Activated naive CD8-positive, alpha-beta T cell treated with anti-CD3 and anti-CD28 coated beads, Interleukin-2, amount 10 ng/mL, durations not matched to agents 7 days and 5 days (primary cell): Measurements from ENCODE around the gene PRKACG. TPM values are rescaled to one million over a fixed set of nuclear protein-coding genes. Genes with fewer than 3 reads are reported as not detected.
A peak's percentile ranks its signal among the peaks of the same experiment; 100 is the strongest.

Experiments used
- ATAC-seq: fragments of 150-1000 bp; cut with Tn5 transposase; one replicate; pipeline ENCODE4 v1.10.0; 2021; ENCODE audit warnings: low read depth, moderate library complexity
- POLR2A ChIA-PET: fragments of 350-600 bp; sonication (Branson Sonifier 250); formaldehyde crosslinking; loops from one replicate; lab custom pipeline; 2021; ENCODE audit warnings: antibody characterized with exemption; lab: Charles Lee
- DNase-seq: peaks from one replicate; pipeline ENCODE4 v3.0.0; 2021
- H3K27ac Mint-ChIP-seq: one replicate; pipeline ENCODE4 v1.8.0; 2022; ENCODE audit warnings: mild to moderate bottlenecking, mixed read lengths
- H3K27me3 Mint-ChIP-seq: one replicate; pipeline ENCODE4 v1.8.0; 2022; ENCODE audit warnings: mild to moderate bottlenecking, moderate library complexity, mixed read lengths
- H3K36me3 Mint-ChIP-seq: one replicate; pipeline ENCODE4 v1.8.0; 2021; ENCODE audit warnings: mild to moderate bottlenecking, mixed read lengths
- H3K4me1 Mint-ChIP-seq: one replicate; pipeline ENCODE4 v1.8.0; 2021; ENCODE audit warnings: mixed read lengths
- H3K4me3 Mint-ChIP-seq: one replicate; pipeline ENCODE4 v1.8.0; 2022; ENCODE audit warnings: mild to moderate bottlenecking, moderate library complexity, mixed read lengths
- H3K9me3 Mint-ChIP-seq: one replicate; pipeline ENCODE4 v1.8.0; 2021; ENCODE audit warnings: mixed read lengths
- total RNA-seq, 2 experiments: library from RNA; stranded (reverse); gene quantifications; one replicate each; pipeline ENCODE4 v1.2.3, GENCODE V29; 2021

The PRKACG gene
- total RNA-seq, 2 experiments from 2014 or later, result not detected

DNA sequence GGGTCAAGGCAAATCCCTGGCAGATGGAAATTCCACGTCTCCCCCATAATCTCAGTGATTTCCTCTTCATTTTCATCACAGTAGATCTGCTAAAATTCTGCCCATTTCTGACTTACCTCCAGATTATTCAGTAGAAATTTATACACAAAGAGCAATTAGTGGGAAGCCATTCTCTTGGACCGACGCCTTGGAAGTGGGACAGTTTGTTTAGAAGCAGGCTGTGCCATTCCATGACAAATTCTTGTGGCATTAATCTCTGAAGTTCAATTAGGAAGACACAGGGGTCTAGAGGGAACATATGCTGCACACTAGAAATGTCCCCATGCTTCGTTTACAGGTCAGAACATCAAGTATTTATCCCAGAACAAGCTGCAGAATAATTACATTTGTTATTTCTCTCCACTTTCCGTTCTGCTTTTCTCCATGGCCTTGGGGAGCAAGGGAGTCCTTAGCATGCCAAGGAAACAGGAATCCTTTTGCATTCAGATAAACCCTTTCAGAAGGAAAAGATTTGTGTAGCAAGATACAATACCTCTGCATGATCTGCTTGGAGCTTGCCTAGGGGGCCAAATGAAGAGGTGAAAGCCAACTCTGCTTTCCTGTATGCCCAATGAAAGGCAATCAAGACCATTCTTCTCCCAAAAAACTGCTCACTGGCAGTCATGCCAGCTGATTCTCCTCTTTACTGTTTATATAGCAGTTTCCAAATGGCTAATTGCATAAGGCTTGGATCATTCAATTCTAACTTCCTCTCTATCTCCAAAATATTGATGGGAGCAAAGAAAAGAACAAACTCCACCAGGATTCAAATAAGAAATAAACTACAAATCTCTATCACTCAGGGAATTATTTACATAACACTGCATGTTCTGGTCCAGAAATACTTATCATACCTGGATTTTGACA lies 2.5 kb upstream of the PRKACG start:
- Mint-ChIP-seq H3K36me3 (no peaks in the 10 kb centered on the region), H3K4me3 (no peak overlapping the region), H3K4me1 (peaks cover 23% of the 10 kb centered on the region), H3K27ac (no peak overlapping the region), H3K27me3 (peaks cover 51% of the 10 kb centered on the region), H3K9me3 (no peaks in the 10 kb centered on the region)
- ATAC-seq, result no peak
- no peak for DNase-seq
- POLR2A ChIA-PET, result no interaction called here

DNA sequence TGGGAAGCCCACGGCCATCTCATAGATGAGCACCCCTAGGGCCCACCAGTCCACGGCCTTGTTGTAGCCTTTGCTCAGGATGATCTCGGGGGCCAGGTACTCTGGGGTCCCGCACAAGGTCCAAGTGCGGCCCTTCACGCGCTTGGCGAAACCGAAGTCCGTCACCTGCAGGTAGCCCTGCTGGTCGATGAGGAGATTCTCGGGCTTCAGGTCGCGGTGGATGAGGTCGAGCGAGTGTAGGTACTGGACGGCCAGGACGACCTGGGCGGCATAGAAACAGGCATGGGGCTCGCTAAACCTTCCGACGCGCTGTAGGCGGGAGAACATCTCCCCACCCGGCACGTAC lies 558 bp downstream of the PRKACG start:
- no peak overlapping the region for H3K4me3 Mint-ChIP-seq
- H3K27me3 Mint-ChIP-seq, result peaks cover 66% of the 10 kb centered on the region
- H3K27ac Mint-ChIP-seq, result no peak overlapping the region
- no peaks in the 10 kb centered on the region for H3K9me3 Mint-ChIP-seq
- DNase-seq, result no peak
- POLR2A ChIA-PET, result no interaction called here
- H3K4me1 Mint-ChIP-seq, result peaks cover 9% of the 10 kb centered on the region
- no peaks in the 10 kb centered on the region for H3K36me3 Mint-ChIP-seq
- ATAC-seq, result peak; percentile 14

DNA sequence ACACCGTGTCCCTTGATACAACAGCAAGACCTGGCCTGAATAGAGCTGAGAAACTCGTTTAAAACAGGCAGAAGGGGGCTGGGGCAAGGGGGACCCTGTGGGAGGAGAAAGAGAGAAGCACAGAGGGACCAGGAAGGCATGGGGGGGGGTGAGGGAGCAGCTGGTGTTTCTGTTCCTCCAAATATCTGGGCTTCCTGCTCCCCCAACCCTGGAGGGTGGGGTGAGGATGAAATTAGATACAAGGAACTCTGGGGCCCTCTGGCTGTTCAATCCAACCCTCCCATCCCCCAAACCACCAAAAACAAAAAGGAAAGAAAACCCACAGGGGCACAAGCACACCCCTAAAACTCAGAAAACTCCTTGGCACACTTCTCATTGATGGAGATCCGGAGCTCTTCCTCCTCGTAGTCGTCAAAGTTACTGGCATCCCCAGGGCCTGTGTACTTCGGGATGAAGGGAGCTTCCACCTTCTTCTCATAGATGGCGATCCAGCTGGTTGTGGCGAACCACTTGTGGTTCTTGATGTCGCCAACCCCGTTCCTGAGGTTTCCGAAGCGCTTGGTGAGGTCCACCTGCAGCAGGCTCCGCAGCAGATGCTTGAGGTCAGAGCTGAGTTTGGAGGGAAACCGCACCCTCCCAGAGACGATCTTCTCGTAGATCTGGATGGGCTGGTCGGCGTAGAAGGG lies 1.1 kb downstream of the PRKACG start:
- POLR2A ChIA-PET, result no interaction called here
- peaks cover 64% of the 10 kb centered on the region for H3K27me3 Mint-ChIP-seq
- ATAC-seq, result peak; percentile 18
- H3K27ac Mint-ChIP-seq, result no peak overlapping the region
- H3K9me3 Mint-ChIP-seq, result no peaks in the 10 kb centered on the region
- peaks cover 9% of the 10 kb centered on the region for H3K4me1 Mint-ChIP-seq
- peak; percentile 38 for DNase-seq
- H3K4me3 Mint-ChIP-seq, result peak overlapping the region; percentile 20
- H3K36me3 Mint-ChIP-seq, result no peaks in the 10 kb centered on the region

DNA sequence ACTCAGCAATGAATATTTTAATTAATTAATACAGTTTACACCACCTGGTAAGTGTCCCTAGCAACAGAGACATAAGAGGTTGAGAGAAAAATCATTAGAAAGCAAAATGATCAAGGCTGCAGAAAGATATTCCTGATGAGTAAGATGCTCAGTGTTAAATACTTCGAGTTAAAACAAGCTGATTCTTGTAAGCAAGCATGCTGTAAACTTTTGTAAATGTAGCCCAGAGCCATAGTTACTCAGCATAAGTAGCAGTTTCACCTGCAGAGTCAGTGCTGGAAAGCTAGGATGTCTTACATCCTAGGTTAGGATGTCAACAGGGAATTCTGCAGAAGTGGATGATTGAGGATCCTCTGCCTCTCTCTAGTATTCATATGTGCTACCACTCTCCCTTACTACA lies 4.2 kb downstream of the PRKACG start:
- Mint-ChIP-seq H3K4me1 (peaks cover 9% of the 10 kb centered on the region), H3K36me3 (no peaks in the 10 kb centered on the region), H3K27ac (no peak overlapping the region), H3K9me3 (no peaks in the 10 kb centered on the region), H3K27me3 (peaks cover 47% of the 10 kb centered on the region), H3K4me3 (no peak overlapping the region)
- no peak for DNase-seq
- POLR2A ChIA-PET, result no interaction called here
- no peak for ATAC-seq

DNA sequence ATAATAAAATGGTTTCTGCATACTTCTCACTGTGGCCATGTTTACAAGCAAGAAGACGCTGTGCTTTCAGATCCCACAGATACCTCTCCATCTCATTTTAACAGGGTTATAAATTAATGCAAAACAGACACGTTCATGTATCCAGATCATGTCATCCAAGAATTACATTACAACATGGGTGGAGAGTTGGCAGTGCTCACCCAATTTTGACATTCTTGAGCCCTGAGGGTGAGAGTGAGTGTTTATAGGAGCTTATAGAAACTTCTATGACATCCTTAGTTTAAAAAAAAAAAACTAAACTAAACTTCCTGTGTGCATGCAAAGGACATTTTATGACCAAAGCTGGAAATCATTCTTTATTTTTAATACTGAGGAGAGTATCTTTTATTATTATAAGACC lies 9.1 kb downstream of the PRKACG start:
- Mint-ChIP-seq H3K4me1 (no peaks in the 10 kb centered on the region), H3K9me3 (no peaks in the 10 kb centered on the region), H3K27me3 (peaks cover 10% of the 10 kb centered on the region), H3K36me3 (no peaks in the 10 kb centered on the region), H3K27ac (no peak overlapping the region), H3K4me3 (no peak overlapping the region)
- ATAC-seq, result no peak
- POLR2A ChIA-PET, result no interaction called here
- DNase-seq, result no peak

DNA sequence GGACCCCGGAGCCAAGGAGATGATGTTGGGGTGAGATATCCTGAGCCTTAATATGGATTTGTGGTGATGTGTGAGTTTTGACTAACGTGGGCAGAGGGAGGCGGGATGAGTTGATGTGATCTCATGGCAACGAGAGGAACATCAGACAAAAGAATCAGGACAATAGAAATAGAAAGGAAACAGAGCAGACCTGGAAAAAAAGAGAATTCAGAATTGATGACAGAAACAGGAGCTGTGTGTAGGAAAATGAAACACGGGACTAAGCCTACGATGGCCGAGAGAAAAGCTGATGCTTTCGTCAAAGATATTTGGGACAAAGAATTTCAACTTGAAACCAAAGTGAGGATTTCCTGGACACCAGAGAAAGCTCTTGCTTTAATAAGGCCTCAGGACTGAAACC lies 10.9 kb downstream of the PRKACG start:
- Mint-ChIP-seq H3K27ac (no peak overlapping the region), H3K9me3 (no peaks in the 10 kb centered on the region), H3K36me3 (no peaks in the 10 kb centered on the region), H3K4me1 (peaks cover 7% of the 10 kb centered on the region), H3K4me3 (no peak overlapping the region), H3K27me3 (peaks cover 9% of the 10 kb centered on the region)
- ATAC-seq (no peak), DNase-seq (no peak)
- POLR2A ChIA-PET, result no interaction called here

DNA sequence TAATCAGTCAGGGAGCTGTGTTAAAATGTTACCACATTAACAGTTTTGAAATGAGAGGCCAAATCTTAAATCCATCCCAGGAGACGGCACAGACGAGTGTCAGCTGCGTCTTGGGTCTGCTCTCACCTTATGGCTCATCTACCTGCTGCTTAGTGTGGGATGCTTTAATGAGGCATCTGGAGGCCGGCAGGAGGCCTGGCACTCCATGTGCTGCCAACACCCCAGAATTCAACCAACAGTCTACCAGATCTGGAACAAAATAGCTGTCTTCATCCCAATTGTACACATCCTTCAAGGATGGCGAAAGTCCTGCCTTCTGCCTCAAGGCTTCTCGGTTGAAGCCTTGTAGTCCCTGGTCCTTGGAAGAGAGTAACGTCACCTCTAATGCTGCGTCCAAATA lies 12.0 kb downstream of the PRKACG start:
- Mint-ChIP-seq H3K9me3 (no peaks in the 10 kb centered on the region), H3K36me3 (no peaks in the 10 kb centered on the region), H3K4me3 (no peak overlapping the region), H3K27me3 (peaks cover 2% of the 10 kb centered on the region), H3K4me1 (peaks cover 8% of the 10 kb centered on the region), H3K27ac (no peak overlapping the region)
- ATAC-seq (no peak), DNase-seq (no peak)
- POLR2A ChIA-PET, result no interaction called here

DNA sequence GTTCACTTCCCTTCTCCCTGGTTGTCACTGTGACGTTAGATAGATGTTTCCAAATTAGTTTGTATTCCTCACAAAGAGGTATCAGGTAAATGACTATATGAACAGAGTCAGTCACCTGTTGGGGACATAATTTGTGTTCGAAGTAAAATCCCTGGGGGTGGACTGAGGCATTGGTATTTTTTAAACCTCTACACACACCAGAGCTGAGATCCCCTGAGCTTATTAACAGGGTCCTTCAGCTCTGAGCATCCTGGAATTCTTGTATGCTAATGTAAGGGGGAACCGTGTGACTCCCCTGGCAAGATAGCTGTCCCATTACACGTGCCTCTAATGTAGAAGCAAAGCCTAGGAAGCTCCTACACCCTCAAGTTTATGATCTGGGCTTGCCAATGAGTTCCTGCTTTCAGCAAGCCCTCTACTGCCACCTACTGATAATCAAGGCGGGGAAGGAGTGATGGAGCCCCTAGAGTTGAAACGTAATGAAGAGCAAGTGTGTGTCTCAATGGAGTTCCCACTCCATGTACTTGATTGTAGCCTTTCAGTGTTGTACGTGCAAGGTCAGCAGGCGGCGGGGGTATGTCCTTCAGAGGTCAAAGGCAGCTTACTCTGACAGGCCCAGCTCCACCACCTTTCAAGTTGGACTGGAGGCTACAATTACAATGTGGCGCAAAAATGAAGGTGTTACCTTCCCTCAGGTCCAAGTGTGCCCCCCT lies 14.4 kb downstream of the PRKACG start:
- no peaks in the 10 kb centered on the region for H3K9me3 Mint-ChIP-seq
- no peak overlapping the region for H3K27ac Mint-ChIP-seq
- H3K4me1 Mint-ChIP-seq, result peaks cover 20% of the 10 kb centered on the region
- DNase-seq (no peak), ATAC-seq (peak; percentile 90)
- peaks cover 4% of the 10 kb centered on the region for H3K27me3 Mint-ChIP-seq
- no peak overlapping the region for H3K4me3 Mint-ChIP-seq
- POLR2A ChIA-PET, result interaction anchor here (0.6 kb wide), 1 partner anchor 50 kb away, joined by 3 read pairs; no protein-coding TSS in a partner anchor
- H3K36me3 Mint-ChIP-seq, result no peaks in the 10 kb centered on the region

DNA sequence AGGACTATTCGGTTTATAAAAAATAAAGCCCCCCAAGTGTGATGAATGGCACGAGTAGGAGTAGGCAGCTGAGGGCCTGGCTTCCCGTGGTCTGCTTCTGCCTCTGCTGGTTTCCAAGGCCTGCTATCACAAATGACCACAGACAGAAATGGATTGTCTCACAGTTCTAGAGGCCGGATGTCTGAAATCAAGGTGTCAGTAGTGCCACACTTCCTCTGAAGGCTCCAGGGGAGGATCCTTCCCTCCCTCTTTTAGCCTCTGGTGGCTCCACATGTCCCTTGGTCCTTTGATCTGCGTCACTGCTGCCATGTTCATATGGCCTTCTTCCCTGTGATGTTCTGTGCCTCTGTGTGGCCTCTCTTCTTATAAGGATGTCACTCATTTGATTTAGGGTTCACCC lies 15.1 kb downstream of the PRKACG start:
- Mint-ChIP-seq H3K27ac (no peak overlapping the region), H3K36me3 (no peaks in the 10 kb centered on the region), H3K9me3 (no peaks in the 10 kb centered on the region), H3K4me1 (peaks cover 20% of the 10 kb centered on the region), H3K4me3 (no peak overlapping the region), H3K27me3 (peaks cover 4% of the 10 kb centered on the region)
- ATAC-seq (no peak), DNase-seq (no peak)
- POLR2A ChIA-PET, result interaction anchor here (0.6 kb wide), 1 partner anchor 49 kb away, joined by 3 read pairs; no protein-coding TSS in a partner anchor

DNA sequence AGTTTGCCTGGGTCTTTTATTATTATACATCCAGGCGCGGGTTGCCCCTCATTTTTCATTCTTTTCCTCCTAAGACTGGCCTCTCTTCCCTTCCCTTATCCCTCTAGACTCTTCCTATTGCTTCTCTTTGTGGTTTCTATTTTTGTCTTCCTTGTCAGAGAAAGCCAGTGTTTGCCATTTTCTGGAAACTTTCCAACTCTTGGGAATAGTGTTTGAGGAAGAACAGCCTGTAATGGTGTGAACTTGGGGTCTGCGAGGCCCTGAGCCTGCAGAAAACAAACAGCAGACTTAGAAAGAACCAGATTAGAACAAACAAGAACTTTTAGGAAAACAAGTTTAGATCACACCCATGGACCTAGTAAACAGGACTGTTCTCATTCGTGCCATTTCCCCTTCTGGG lies 15.5 kb downstream of the PRKACG start:
- POLR2A ChIA-PET, result no interaction called here
- DNase-seq, result no peak
- H3K36me3 Mint-ChIP-seq, result no peaks in the 10 kb centered on the region
- no peaks in the 10 kb centered on the region for H3K9me3 Mint-ChIP-seq
- no peak for ATAC-seq
- peaks cover 20% of the 10 kb centered on the region for H3K4me1 Mint-ChIP-seq
- peaks cover 6% of the 10 kb centered on the region for H3K27me3 Mint-ChIP-seq
- H3K4me3 Mint-ChIP-seq, result no peak overlapping the region
- H3K27ac Mint-ChIP-seq, result no peak overlapping the region

DNA sequence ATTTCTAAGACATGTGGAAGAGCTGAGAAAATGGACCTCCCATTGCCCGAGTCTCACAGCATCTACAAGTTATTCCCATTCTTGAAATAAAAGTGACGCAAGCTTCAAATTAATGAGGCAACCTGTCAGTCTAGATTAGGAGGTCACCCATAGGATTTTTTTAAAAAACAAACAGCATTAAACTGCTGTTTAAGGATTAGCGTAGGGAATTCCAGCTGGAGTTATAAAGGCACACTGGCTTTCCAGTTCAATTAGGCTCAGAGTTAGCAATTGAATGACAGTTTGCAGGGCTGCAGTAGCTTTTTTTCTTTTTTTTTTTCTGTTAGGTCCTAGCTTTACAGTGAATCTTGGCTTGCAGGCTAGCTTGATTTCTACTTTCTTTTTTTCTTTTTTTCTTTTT lies 16.2 kb downstream of the PRKACG start:
- POLR2A ChIA-PET, result no interaction called here
- no peak for ATAC-seq
- H3K4me1 Mint-ChIP-seq, result peaks cover 20% of the 10 kb centered on the region
- H3K27ac Mint-ChIP-seq, result no peak overlapping the region
- H3K27me3 Mint-ChIP-seq, result peaks cover 6% of the 10 kb centered on the region
- H3K36me3 Mint-ChIP-seq, result no peaks in the 10 kb centered on the region
- H3K9me3 Mint-ChIP-seq, result no peaks in the 10 kb centered on the region
- H3K4me3 Mint-ChIP-seq, result no peak overlapping the region
- no peak for DNase-seq

DNA sequence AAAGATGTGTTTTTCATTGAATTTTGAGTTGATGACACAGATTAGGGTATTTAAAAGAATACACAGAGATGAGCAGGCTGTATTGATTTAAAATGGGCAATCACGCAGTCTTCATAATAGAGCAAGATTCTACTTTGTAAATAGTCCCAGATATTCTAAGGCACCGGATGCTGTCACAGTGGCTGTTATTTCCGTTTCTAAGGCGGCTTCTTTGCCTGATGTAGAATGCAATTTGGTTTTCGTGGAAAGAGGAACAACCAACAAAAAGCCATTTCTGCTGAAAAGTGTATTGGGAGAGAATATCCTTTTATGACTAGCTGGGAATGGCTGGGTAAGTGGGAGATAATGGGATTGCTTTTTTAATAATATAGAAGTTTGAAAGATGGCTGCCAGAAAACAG lies 17.5 kb downstream of the PRKACG start:
- POLR2A ChIA-PET, result no interaction called here
- H3K4me3 Mint-ChIP-seq, result peak overlapping the region; percentile 50
- ATAC-seq (no peak), DNase-seq (no peak)
- no peaks in the 10 kb centered on the region for H3K9me3 Mint-ChIP-seq
- no peaks in the 10 kb centered on the region for H3K36me3 Mint-ChIP-seq
- H3K27ac Mint-ChIP-seq, result peak overlapping the region; percentile 69
- H3K27me3 Mint-ChIP-seq, result peaks cover 6% of the 10 kb centered on the region
- peaks cover 20% of the 10 kb centered on the region for H3K4me1 Mint-ChIP-seq

DNA sequence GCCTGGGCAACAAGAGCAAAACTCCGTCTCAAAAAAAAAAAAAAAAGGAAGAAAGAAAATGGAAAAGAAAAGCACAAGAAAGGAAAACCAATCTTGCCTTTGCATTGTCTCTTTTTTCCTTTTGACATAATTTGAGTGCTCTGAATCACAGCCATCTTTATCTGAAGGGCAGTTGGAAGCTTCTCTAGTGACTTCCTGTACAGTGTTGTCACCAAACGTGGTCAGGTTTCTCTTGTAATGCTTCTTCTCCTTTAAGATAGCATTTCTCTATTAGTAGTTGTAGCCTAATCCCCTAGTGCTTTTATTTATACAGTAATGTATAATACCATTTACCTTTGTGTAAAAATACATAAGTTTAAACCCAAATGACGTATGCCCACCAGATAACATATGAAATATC lies 18.1 kb downstream of the PRKACG start:
- Mint-ChIP-seq H3K36me3 (no peaks in the 10 kb centered on the region), H3K9me3 (no peaks in the 10 kb centered on the region), H3K4me3 (no peak overlapping the region), H3K4me1 (peaks cover 20% of the 10 kb centered on the region), H3K27ac (peak overlapping the region; percentile 36), H3K27me3 (peaks cover 6% of the 10 kb centered on the region)
- POLR2A ChIA-PET, result no interaction called here
- DNase-seq (no peak), ATAC-seq (no peak)
